Thymus (tissue), 11 donors: ENCODE measurements around the gene PACSIN2. TPM values are rescaled to one million over a fixed set of nuclear protein-coding genes. Genes with fewer than 3 reads are reported as not detected.
"Not testable (repeated sequence)": the region's sequence is repeated elsewhere in the genome, so short reads cannot be mapped to it uniquely, and the experiment has no call there.

Source experiments
- DNase-seq, 9 donors: peaks; one replicate each; pipeline ENCODE4 v3.0.0-alpha.2; 2013; ENCODE audit warnings: low spot score in 9 of 9, low read depth in 6 of 9, missing footprints in 1 of 9
- H3K27ac ChIP-seq, 2 donors: one replicate each; pipeline ENCODE4 v1.5.1; 2013; ENCODE audit warnings: control low read depth in 1 of 2, low read depth in 1 of 2, low read length in 1 of 2, mild to moderate bottlenecking in 1 of 2, moderate library complexity in 1 of 2
- H3K27me3 ChIP-seq, 2 donors: one replicate each; pipeline ENCODE4 v1.5.1; 2013; ENCODE audit warnings: low read length in 1 of 2; ENCODE audit not compliant: control insufficient read depth in 2 of 2, insufficient read depth in 1 of 2
- H3K36me3 ChIP-seq, 2 donors: one replicate each; pipeline ENCODE4 v1.5.1; 2013; ENCODE audit warnings: low read length in 1 of 2, mild to moderate bottlenecking in 1 of 2, moderate library complexity in 1 of 2; ENCODE audit not compliant: control insufficient read depth in 2 of 2, insufficient read depth in 2 of 2
- H3K4me1 ChIP-seq, 2 donors: one replicate each; pipeline ENCODE4 v1.5.1; 2013; ENCODE audit warnings: low read length in 2 of 2; ENCODE audit not compliant: control insufficient read depth in 2 of 2, insufficient read depth in 2 of 2
- H3K4me3 ChIP-seq, 2 donors: one replicate each; pipeline ENCODE4 v1.5.1; 2013; ENCODE audit warnings: low read length in 2 of 2, control low read depth in 1 of 2, mild to moderate bottlenecking in 1 of 2
- H3K9me3 ChIP-seq, 2 donors: one replicate each; pipeline ENCODE4 v1.5.1; 2013; ENCODE audit warnings: low read length in 1 of 2, mild to moderate bottlenecking in 1 of 2; ENCODE audit not compliant: control insufficient read depth in 2 of 2, insufficient read depth in 1 of 2
- WGBS: extraction: QIAGEN DNeasy Blood & Tissue Kit; methylation state at CpG from one replicate; pipeline ENCODE4 v1.1.7; 2013; 5-methylcytosine and 5-hydroxymethylcytosine counted together
- polyA plus RNA-seq: library from polyadenylated mRNA; stranded (reverse); fragments of 200-250 nt; gene quantifications from one replicate; pipeline ENCODE4 v1.2.3, GENCODE V29; 2013
- total RNA-seq: library from RNA; stranded (reverse); fragments of 120-200 nt; gene quantifications from one replicate; pipeline ENCODE4 v1.2.4, GENCODE V29; 2013
- donor health status: healthy.

Gene PACSIN2
- total and polyA plus RNA-seq, 2 donors, result 27.0 to 36.0 TPM

- WGBS, result 83% methylated on average over 3 of the region's 3 CpGs
- H3K4me1 ChIP-seq, result peaks cover 0 to 13% of the 10 kb centered on the region in 2 donors
Observed at GRCh38 chr22:42974223-42974622, 40.7 kb downstream of the PACSIN2 start.

GRCh38 chr22:42973536-42973881 lies 41.4 kb downstream of the PACSIN2 start:
- H3K4me1 ChIP-seq, result peaks cover 0 to 11% of the 10 kb centered on the region in 2 donors
- no peaks in the 10 kb centered on the region for H3K9me3 ChIP-seq
- DNase-seq, result no peak
- no peak overlapping the region for H3K27ac ChIP-seq
- no peaks in the 10 kb centered on the region for H3K27me3 ChIP-seq
- H3K36me3 ChIP-seq, result no peaks in the 10 kb centered on the region
- no peak overlapping the region for H3K4me3 ChIP-seq
- WGBS, result 93% methylated on average over 5 of the region's 5 CpGs

More at GRCh38 chr22:42974223-42974622, 40.7 kb downstream of the PACSIN2 start:
- Histone ChIP-seq H3K4me3 (no peak overlapping the region), H3K27ac (no peak overlapping the region), H3K9me3 (no peaks in the 10 kb centered on the region), H3K36me3 (no peaks in the 10 kb centered on the region), H3K27me3 (no peaks in the 10 kb centered on the region)
- DNase-seq, result no peak

- Histone ChIP-seq H3K27me3 (no peaks in the 10 kb centered on the region), H3K36me3 (no peaks in the 10 kb centered on the region), H3K4me1 (peaks cover 0 to 8% of the 10 kb centered on the region in 2 donors), H3K4me3 (no peak overlapping the region), H3K27ac (peak overlapping the region in 1 of 2 donors; percentile 43), H3K9me3 (no peaks in the 10 kb centered on the region)
- WGBS, result 93% methylated on average over 10 of the region's 10 CpGs
- DNase-seq, result no peak
Observed at GRCh38 chr22:42972649-42973535, 42.1 kb downstream of the PACSIN2 start.

- H3K27ac ChIP-seq, H3K9me3 ChIP-seq, H3K4me3 ChIP-seq, H3K4me1 ChIP-seq, DNase-seq, H3K27me3 ChIP-seq, H3K36me3 ChIP-seq: not testable (repeated sequence)
- 92% methylated on average over 25 of the region's 25 CpGs for whole genome bisulfite sequencing
Observed at GRCh38 chr22:42971473-42971860, 43.5 kb downstream of the PACSIN2 start.

DNA sequence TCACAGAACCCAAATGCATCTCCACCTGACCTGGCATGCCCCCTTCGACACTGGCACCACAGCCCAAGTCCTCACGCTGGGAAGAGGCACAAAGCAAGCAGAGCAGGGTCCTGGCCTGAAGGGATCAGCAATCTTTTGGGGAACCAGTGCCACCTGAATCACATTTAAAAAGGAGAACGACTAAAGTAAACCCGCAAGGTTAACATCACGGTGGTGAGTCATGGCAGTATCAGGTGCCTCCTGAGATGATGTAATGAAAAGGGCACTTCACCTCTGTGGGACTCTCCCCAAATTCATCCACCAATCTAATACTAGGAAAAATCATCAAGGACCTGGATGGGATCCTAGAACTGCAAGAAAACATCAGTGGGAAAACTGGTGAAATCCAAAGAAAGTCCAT lies 44.9 kb downstream of the PACSIN2 start:
- WGBS, result 95% methylated on average over 5 of the region's 5 CpGs
- Histone ChIP-seq H3K9me3 (no peaks in the 10 kb centered on the region), H3K27ac (no peak overlapping the region), H3K4me3 (no peak overlapping the region), H3K4me1 (peaks cover 0 to 11% of the 10 kb centered on the region in 2 donors), H3K36me3 (no peaks in the 10 kb centered on the region), H3K27me3 (no peaks in the 10 kb centered on the region)
- DNase-seq, result no peak

- Histone ChIP-seq H3K27ac (no peak overlapping the region), H3K4me3 (no peak overlapping the region), H3K9me3 (no peaks in the 10 kb centered on the region), H3K27me3 (no peaks in the 10 kb centered on the region), H3K4me1 (peaks cover 0 to 16% of the 10 kb centered on the region in 2 donors), H3K36me3 (no peaks in the 10 kb centered on the region)
- WGBS, result 97% methylated on average over 12 of the region's 12 CpGs
- DNase-seq, result no peak
Observed at GRCh38 chr22:42969348-42969975, 45.5 kb downstream of the PACSIN2 start.

DNA sequence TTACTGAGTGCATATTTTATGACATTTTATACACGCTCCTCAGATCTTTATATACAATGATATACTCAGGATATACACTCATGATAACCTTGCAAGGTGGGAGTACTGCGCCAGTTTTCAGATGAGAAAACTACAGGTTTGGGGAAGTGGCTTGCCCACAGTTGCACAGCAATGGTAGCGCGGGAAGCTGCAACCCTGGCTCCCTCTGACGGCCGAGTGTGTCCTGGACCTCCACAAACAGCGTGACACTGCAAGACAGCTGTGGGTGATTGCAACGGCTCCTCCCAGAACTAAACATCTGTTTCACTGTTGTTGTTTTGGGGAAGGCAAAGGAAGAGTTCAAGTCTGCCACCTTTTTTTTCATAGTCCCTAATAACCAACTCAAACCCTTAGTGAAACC lies 47.0 kb downstream of the PACSIN2 start:
- peaks cover 0 to 20% of the 10 kb centered on the region in 2 donors for H3K4me1 ChIP-seq
- no peaks in the 10 kb centered on the region for H3K9me3 ChIP-seq
- H3K4me3 ChIP-seq, result no peak overlapping the region
- H3K27me3 ChIP-seq, result no peaks in the 10 kb centered on the region
- peak in 2 of 9 donors; percentile 20 to 53 for DNase-seq
- 64% methylated on average over 8 of the region's 8 CpGs for WGBS
- H3K36me3 ChIP-seq, result no peaks in the 10 kb centered on the region
- no peak overlapping the region for H3K27ac ChIP-seq

GRCh38 chr22:42967005-42967404 lies 47.9 kb downstream of the PACSIN2 start:
- H3K27me3 ChIP-seq, result no peaks in the 10 kb centered on the region
- no peak for DNase-seq
- no peak overlapping the region for H3K4me3 ChIP-seq
- H3K36me3 ChIP-seq, result no peaks in the 10 kb centered on the region
- H3K27ac ChIP-seq, result no peak overlapping the region
- no peaks in the 10 kb centered on the region for H3K9me3 ChIP-seq
- peaks cover 0 to 20% of the 10 kb centered on the region in 2 donors for H3K4me1 ChIP-seq
- 98% methylated on average over 8 of the region's 8 CpGs for WGBS

- H3K27ac ChIP-seq, result no peak overlapping the region
- no peak for DNase-seq
- no peaks in the 10 kb centered on the region for H3K27me3 ChIP-seq
- H3K9me3 ChIP-seq, result no peaks in the 10 kb centered on the region
- no peaks in the 10 kb centered on the region for H3K36me3 ChIP-seq
- 97% methylated on average over 1 of the region's 1 CpG for WGBS
- peaks cover 0 to 20% of the 10 kb centered on the region in 2 donors for H3K4me1 ChIP-seq
- H3K4me3 ChIP-seq, result no peak overlapping the region
Observed at GRCh38 chr22:42966497-42966896, 48.5 kb downstream of the PACSIN2 start.
